DMS114 treated with DMSO at 0.1 percent for 48 hours (cell line): ENCODE results near the gene TAOK3.
"Not testable (repeated sequence)": the region's sequence is repeated elsewhere in the genome, so short reads cannot be mapped to it uniquely, and the experiment has no call there.

Experiments used
- DNase-seq: peaks from one replicate; lab custom pipeline; 2025; ENCODE audit not compliant: unreplicated experiment; lab: John Stamatoyannopoulos, UW

The TAOK3 gene

GRCh38 chr12:118145113-118145797, 227.5 kb downstream of the TAOK3 start:
- no peak for DNase-seq

GRCh38 chr12:118144499-118144898, 228.2 kb downstream of the TAOK3 start:
- DNase-seq = no peak

GRCh38 chr12:118140825-118141224, 231.9 kb downstream of the TAOK3 start:
- no peak for DNase-seq

- no peak for DNase-seq
Measured at GRCh38 chr12:118137148-118137678, 235.5 kb downstream of the TAOK3 start.

GRCh38 chr12:118136559-118137003, 236.1 kb downstream of the TAOK3 start:
- no peak for DNase-seq

GRCh38 chr12:118135788-118136558, 236.7 kb downstream of the TAOK3 start, which contains the start of gene PEBP1:
PEBP1 (plus strand) TSS chr12:118136124; CDS start chr12:118136210, 86 bp downstream.
- peak; percentile 93 for DNase-seq

- DNase-seq = not testable (repeated sequence)
Measured at GRCh38 chr12:118129436-118129835, 243.3 kb downstream of the TAOK3 start.

GRCh38 chr12:118127867-118128266, 244.8 kb downstream of the TAOK3 start:
- DNase-seq = no peak

GRCh38 chr12:118126119-118126757, 246.5 kb downstream of the TAOK3 start:
- DNase-seq = no peak

- no peak for DNase-seq
Measured at GRCh38 chr12:118125743-118126118, 247.0 kb downstream of the TAOK3 start.

- DNase-seq = no peak
Measured at GRCh38 chr12:118124333-118124874, 248.3 kb downstream of the TAOK3 start.

GRCh38 chr12:118122264-118122663, 250.4 kb downstream of the TAOK3 start:
- DNase-seq = no peak

GRCh38 chr12:118120579-118121363, 251.9 kb downstream of the TAOK3 start:
- peak; percentile 55 for DNase-seq

- DNase-seq = no peak
Measured at GRCh38 chr12:118119449-118119879, 253.2 kb downstream of the TAOK3 start.

GRCh38 chr12:118109088-118109487, 263.6 kb downstream of the TAOK3 start:
- no peak for DNase-seq

GRCh38 chr12:118107694-118108093, 265.0 kb downstream of the TAOK3 start:
- DNase-seq = no peak

- no peak for DNase-seq
Measured at GRCh38 chr12:118107011-118107410, 265.7 kb downstream of the TAOK3 start.

GRCh38 chr12:118103601-118104382, 268.9 kb downstream of the TAOK3 start, which contains the start of gene VSIG10:
VSIG10 (minus strand) TSS chr12:118104011; CDS start chr12:118103671, 340 bp downstream.
- peak; percentile 48 for DNase-seq

- no peak for DNase-seq
Measured at GRCh38 chr12:118103201-118103600, 269.5 kb downstream of the TAOK3 start.
